Amniotic epithelial cell (primary cell): ENCODE data around the gene COMT.
A peak's percentile ranks its signal among the peaks of the same experiment; 100 is the strongest.
"Not testable (repeated sequence)": the region's sequence is repeated elsewhere in the genome, so short reads cannot be mapped to it uniquely, and the experiment has no call there.

Source experiments
- DNase-seq: peaks from one replicate; pipeline ENCODE4 v3.0.0-alpha.2; 2010; ENCODE audit warnings: low read depth

COMT gene

DNA sequence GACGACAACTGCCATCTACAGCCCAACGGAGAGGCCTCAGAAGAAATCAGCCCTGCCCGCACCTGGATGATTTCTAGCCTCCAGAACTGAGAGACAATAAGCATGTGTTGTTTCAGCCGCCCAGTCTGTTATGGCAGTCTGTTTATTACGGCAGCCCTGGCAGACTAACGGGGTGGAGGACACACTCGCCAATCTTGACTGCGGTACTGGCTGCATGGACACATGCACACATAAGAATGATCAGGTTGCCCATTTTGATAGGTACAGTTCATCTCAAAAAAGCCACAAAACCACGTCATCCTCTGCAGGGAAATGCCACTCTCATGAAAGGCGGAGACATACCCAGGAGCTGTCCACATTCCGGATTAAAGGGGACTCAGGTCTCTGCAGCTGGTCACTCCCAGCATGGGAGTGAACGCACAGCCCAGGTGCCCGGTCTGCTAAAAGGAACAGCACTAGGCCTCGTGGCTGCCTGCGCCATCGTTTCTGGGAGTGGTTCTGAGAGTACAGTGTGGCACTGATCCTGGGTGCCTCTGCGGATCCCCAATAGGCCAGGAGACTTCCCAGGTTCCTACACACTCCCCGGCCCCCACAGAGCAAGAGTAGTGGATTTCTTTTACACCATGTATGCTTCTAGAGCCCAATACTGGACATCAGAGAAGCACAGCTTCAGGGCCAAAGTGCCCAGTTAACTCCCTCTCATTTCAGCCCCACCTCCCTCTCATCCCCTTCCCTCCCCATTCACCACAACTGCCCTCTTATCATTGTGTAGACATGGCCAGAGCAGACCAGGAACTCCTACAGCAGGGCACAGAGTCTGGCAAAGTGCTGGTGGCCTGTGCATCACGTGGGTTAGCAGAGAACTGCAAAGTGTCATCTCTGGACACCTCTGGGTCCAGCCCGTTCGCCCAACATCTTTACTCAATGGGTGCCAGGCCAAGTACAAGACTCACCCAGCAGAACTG is 11.7 kb upstream of the COMT start:
- no peak for DNase-seq

- no peak for DNase-seq
These were observed 10.8 kb upstream of the COMT start for GRCh38 chr22:19930551-19931486.

DNA sequence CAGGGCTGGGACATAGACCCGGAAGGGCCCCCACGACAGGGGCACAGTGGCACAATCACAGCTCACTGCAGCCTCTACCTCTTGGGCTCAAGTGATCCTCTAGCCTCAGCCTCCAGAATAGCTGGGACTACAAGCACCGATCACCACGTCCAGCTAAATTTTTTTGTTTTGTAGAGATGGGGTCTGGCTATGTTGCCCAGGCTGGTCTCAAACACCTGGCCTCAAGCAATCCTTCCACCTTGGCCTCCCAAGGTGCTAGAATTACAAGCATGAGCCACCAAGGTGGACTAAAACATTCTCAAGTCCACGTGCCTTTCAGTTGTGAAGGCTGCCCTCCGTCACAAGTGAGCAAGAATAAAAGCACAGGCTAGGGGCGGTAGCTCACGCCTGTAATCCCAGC is 10.1 kb upstream of the COMT start:
- no peak for DNase-seq

GRCh38 chr22:19932367-19933206 is 9.0 kb upstream of the COMT start:
- no peak for DNase-seq

- no peak for DNase-seq
These were observed 8.0 kb upstream of the COMT start for GRCh38 chr22:19933341-19934241.

DNA sequence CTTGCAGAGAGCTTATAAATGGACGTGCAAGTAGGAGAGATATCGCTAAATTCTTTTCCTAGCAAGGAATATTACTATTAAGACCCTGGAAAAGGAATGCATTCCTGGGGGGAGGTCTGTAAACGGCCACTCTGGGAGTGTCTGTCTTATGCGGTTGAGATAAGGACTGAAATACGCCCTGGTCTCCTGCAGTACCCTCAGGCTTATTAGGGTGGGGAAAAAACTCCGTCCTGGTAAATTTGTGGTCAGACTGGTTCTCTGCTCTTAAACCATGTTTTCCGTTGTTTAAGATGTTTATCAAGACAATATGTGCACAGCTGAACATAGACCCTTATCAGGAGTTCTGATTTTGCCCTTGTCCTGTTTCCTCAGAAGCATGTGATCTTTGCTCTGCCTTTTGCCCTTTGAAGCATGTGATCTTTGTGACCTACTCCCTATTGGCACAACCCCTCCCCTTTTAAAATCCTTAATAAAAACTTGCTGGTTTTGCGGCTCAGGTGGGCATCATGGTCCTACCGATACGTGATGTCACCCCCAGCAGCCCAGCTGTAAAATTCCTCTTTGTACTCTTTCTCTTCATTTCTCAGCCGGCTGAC is 6.4 kb upstream of the COMT start:
- DNase-seq, result not testable (repeated sequence)

DNA sequence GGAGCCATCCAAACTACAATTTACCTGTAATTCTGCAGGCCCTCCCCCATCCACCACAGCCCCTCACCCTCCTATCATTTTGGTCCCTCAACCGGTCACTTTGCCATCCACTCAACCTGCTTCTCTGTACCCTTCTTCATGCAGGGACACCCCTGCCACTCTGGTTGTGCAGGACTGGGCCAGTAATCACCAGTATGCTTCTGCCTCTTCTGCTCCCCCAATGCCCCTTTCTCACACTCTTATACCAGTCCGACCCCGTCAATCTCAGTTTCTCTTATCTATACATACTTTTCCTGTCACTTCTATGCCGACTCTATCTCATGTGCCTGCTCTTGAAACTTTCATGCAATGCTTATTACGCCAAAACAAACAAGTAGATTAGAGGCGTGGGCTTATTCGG is 5.1 kb upstream of the COMT start:
- DNase-seq, result no peak

DNA sequence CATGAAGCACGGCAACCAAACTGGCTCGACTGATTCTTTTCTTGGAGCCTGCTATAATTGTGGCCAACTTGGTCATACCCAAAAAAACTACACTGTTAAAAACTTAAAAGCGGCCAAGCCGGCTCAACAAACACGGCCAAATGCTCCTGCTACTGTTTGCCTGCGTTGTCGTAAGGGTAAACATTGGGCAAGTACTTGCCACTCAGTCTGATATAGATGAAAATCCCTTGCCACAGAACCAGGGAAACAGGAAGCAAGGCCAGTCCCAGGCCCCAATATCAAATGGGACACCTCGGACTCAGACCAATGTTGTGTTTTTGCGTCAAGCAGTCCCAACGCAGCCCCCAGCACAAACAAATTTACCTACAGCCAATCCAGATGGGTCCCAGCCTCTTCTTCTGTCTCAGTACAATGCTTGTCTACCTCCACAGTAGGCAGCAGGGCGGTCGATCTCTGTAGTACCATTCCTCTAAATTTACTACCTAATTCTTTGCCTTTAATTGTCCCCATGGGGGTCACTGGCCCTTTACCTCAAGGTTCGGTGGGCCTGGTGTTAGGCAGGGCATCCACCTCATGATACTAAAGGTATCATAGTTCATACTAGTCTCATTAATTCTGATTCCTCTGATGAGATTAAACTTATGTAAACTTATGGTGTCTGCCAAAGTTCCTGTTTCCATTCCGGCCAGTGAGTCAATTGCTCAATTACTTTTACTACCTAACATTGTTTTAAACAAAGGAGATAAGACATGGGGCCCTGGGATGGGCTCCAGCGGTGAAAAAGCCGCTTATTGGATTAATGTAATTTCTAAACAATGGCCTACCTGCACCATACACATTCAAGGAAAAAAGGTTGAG is 3.7 kb upstream of the COMT start:
- DNase-seq, result peak; percentile 50

GRCh38 chr22:19940536-19941364 is 822 bp upstream of the COMT start:
- DNase-seq, result no peak

DNA sequence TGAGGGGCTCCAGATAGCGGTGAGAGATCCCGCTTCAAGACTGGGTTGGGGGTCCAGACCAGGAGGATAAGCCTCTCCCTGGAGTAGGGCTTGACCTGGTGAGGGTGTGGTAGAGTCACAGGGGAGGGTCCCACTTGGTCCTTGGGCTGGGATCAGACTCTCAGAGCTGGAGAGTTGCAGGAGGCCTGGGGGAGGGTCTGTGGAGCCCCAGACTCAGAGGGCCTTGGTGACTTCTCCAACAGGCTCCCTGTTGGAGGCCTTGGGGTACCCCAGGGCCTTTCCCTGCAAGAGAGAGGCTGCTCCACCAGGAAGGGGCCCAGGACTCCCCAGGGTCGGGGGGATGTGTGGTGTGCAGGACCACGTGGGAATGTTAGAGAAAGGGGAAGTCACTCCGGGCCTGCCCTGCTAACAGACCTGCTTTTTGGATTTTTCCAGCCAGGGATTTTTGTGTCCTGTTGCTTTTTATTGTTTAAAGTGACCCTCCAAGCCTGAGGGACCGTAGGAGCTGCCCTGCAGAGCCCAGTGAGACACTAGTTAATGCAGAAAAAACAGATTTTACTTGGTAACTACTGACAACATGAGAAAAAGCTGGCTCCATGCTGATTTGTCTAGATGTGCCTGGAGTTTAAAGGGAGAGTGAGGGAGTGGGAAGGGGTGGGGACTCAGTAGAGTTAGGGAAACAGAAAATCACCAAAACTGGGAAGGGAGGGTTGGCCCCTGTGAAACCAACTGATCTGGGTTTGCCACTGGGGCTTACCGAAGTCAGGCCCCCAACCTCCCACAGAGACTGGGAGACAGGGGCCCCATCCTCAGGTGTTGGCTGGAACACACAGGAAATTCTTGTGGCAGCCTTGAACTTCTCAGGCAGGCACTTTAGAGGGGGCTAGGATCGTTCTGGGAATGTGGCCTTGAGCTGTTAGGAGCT is 847 bp downstream of the COMT start:
- peak; percentile 70 for DNase-seq

DNA sequence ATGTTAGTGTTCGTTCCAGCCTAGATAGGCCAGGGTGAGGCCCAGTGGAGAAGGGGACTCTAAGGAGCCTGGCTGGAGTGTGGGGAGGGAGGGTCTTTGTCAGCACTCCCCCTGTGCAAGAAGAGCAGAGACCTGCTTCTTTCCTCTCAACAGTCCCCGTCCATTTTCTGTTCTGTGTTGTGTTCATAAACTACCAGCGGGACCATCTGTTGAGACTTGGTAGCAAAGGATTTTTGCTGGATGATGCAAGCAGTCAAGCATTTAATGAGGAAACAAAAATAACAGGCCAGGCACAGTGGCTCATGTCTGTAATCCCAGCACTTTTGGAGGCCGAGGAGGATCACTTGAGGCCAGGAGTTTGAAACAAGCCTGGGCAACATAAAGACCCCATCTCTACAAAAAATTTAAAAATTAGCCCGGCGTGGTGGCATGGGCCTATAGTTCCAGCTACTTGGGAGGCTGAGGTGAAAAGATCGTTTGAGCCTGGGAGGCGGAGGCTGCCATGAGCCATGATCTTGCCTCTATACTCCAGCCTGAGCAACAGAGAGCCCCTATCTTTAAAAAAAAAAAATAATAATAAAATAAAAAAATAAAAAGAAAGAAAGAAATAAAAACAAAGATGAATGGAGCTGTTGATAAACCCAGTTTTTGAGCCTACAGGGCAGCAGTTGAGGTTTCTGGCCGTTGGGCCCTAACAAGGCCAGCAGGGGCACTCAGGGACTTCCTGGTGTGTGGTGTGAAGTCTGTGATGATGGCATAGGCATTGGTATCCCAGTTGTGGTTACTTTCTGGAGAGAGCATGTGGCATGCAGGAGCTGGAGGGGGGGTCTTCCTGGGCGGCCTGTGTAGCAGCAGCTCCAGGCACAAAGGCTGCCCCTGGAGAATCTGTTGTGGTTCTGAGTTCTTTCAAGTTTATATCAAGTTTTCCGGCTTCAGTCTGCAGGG is 1.8 kb downstream of the COMT start:
- DNase-seq, result peak; percentile 90

DNA sequence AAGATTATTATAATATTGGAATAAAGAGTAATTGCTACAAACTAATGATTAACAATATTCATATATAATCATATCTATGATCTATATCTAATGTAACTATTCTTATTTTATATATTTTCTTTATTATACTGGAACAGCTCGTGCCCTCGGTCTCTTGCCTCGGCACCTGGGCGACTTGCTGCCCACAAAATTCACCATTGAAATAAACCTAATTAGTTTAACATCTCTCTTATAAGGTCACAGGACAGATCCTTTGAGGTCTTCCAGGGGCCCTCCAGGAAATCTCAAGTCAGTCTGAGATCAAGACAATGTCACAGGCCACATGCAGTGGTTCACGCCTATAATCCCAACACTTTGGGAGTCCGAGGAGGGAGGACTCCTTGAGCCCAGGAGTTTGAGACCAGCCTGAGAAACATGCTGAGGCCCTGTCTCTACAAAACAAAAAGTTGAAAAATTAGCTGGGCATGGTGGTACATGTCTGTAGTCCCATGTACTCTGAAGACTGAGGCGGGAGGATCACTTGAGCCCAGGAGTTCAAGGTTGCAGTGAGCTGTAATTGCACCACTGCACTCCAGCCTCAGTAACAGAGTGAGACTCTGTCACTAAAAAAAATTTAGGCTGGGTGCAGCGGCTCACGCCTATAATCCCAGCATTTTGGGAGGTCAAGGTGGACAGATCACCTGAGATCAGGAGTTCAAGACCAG is 6.6 kb downstream of the COMT start:
- DNase-seq, result no peak

GRCh38 chr22:19951346-19951745 is 9.8 kb downstream of the COMT start:
- no peak for DNase-seq

DNA sequence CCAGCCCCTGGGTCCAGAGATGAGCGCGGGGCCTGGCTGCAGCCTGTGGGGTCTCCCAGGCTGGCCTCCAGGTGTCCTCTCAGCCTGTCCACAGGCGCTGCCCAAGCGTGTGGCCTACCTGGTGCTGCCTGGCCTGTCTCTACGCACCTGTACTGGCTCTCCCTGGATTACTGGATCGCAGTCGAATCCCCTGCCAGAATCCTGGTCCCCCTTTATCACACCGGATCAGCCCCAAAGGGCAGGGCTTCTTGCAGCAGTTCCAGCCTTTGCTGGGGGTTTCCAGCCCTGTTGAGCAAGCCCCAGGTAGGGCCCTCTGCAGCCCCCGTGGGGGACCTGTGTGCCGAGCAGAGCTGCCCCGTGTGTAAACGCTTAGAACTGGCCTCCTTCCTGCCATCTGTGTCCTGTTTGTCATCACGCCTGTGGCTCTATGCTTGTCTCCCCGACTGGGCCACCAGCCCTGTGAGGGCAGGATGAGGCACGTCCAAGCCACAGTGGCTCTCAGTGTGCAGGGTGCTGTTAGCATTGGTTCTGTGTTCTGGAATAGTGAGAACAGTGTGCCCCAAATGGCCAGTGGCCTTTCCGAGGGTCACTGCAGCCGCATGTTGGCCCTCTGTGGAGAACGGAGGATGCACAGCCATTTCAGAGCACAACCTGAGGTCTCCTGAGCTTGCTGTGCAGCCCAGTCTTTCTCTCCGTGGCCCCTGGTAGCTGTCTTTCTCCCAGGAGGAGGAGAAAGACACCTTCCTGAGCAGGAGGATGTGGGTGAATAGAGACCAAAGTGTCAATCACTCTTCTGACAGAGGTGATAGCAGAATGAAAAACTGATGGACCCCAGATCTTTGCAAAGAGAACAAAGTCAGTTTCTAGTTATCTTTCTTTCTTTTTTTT is 13.9 kb downstream of the COMT start:
- no peak for DNase-seq

- DNase-seq, result no peak
These were observed 15.9 kb downstream of the COMT start for GRCh38 chr22:19957445-19957844.
